GM19023 (cell line): ENCODE data around the gene BSCL2.
"Not testable (repeated sequence)": the region's sequence is repeated elsewhere in the genome, so short reads cannot be mapped to it uniquely, and the experiment has no call there.

Source experiments
- ATAC-seq: cut with Tn5 transposase; IDR thresholded peaks from one replicate; pipeline ENCODE4 v1.9.1; 2021; ENCODE audit warnings: mild to moderate bottlenecking, moderate library complexity; ENCODE audit not compliant: unreplicated experiment

BSCL2 gene

DNA sequence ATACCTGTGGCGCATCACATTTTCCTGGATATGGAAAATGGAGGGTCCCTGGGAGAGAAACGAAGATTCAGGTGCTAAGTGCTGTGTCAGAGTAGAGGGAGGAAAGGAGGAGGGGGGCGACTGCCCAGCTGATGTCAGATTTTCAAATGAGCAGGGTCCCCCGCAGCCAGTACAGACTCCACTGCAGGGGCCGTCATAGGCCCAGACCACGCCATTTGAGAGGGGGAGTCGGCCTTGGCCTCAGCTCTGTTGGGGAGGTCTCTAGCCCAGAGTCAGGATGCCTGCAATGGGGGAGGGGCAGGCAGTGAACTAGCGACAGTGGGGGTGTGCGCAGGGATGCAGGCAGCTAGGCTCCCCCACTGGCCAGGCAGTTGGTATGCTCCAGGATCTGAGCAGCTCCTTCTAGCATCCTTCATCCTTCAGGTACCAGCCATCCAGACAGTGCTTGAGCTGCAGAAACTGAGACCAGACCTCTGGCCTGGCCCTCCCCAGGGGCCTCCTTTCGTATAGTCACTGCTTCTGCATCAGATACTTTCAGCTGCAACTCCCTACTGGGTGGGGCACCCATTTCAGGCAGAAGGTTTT, at the start of gene BSCL2, which contains the start of gene GNG3:
Gene BSCL2, minus strand, starts transcription at position 148 of the 585 bp plus-strand sequence. CDS start 229 bp downstream, outside the sequence.
Gene GNG3, plus strand, starts transcription at position 400 of the 585 bp plus-strand sequence. CDS start 620 bp downstream, outside the sequence.
- no peak for ATAC-seq

DNA sequence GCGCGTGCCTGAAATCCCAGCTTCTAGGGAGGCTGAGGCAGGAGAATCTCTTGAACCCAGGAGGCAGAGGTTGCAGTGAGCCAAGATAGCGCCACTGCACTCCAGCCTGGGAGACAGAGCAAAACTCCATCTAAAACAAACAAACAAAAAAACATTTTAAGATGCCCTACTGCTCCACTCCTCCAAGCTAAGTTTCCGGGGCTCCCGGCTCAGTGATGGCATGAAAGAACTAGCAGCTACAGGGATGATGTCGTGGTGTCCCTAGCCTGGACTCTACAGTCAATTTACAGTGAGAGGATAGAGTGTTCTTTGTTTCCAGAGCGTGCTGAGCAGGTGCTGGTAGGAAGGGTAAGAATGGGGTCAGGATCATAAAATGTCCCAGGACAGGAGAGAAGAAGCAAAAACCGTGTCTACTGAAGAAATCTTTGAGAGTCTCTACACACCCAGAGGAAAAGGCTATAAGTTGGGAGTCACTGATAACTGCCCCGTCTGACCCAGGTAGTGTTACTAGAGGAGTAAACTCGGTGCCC, 47.9 kb upstream of the BSCL2 start:
- ATAC-seq = no peak

GRCh38 chr11:62753736-62754603, 46.7 kb upstream of the BSCL2 start, which contains the start of gene ZBTB3:
Gene ZBTB3, minus strand, starts transcription at chr11:62754160. Its CDS starts 496 bp downstream, at chr11:62753664.
- ATAC-seq = peak; percentile 96

- no peak for ATAC-seq
These were observed 45.9 kb upstream of the BSCL2 start for GRCh38 chr11:62752994-62753735.

GRCh38 chr11:62752177-62752785, 45.1 kb upstream of the BSCL2 start:
- no peak for ATAC-seq

GRCh38 chr11:62749931-62750330, 42.7 kb upstream of the BSCL2 start:
- ATAC-seq = not testable (repeated sequence)

DNA sequence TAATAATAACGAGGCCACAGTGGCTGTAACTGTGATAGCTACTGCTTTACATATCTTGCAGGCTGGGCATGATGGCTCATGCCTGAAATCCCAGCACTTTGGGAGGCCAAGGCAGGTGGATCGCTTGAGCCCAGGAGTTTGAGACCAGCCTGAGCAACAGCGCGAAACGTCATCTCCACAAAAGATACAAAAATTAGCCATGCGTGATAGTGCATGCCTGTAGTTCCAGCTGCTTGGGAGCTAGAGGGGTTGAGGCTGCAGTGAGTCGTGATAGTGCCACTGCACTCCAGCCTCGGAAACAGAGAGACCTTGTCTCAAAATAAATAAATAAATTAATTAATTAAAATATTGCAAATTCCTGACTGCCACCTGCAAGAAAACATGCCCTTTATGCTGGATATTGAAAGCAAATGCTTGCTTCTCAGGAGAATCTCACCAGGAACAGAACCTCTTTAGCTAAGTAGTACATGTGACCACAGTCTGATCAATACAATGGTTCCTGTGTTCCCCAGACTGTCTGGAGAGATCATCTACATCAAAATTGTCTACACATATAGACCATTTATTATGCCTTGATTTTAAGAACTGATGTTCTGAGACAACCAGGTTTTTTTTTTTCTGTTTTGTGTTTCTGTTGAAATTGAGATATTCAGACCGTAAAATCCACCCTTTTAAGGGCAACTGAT, 40.4 kb upstream of the BSCL2 start:
- no peak for ATAC-seq

DNA sequence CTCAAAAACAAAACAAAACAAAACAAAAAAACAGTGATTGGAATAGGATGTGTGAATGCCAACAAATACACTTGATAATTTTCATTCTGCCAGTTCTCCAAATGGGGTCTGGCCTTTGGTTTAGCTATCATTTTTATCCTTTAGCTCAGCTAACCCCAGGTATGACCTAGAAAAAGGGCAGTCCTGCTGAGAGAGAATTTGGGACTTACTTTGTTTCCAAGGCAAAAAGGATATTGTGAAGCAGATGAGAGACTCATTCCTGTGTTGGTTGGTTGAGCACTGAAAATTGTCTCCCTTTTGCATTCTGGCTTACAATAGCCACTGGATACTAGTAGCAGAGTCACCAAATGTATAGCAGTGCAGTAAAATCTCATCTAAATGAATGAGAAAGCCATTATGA, 30.0 kb upstream of the BSCL2 start:
- no peak for ATAC-seq

- ATAC-seq = no peak
These were observed 25.6 kb upstream of the BSCL2 start for GRCh38 chr11:62732830-62733229.

DNA sequence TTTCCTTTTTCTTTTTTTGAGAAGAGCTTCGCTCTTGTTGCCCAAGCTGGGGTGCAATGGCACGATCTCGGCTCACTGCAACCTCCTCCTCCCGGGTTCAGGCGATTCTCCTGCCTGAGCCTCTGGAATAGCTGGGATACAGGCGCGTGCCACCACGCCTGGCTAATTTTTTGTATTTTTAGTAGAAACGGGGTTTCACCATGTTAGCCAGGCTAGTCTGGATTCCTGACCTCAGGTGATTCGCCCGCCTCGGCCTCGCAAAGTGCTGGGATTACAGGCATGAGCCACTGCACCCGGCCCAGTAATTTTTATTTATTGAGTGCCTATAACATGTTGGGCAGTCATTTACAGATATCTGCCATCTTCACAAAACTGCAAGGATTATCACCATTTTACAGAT, 22.9 kb upstream of the BSCL2 start:
- not testable (repeated sequence) for ATAC-seq

DNA sequence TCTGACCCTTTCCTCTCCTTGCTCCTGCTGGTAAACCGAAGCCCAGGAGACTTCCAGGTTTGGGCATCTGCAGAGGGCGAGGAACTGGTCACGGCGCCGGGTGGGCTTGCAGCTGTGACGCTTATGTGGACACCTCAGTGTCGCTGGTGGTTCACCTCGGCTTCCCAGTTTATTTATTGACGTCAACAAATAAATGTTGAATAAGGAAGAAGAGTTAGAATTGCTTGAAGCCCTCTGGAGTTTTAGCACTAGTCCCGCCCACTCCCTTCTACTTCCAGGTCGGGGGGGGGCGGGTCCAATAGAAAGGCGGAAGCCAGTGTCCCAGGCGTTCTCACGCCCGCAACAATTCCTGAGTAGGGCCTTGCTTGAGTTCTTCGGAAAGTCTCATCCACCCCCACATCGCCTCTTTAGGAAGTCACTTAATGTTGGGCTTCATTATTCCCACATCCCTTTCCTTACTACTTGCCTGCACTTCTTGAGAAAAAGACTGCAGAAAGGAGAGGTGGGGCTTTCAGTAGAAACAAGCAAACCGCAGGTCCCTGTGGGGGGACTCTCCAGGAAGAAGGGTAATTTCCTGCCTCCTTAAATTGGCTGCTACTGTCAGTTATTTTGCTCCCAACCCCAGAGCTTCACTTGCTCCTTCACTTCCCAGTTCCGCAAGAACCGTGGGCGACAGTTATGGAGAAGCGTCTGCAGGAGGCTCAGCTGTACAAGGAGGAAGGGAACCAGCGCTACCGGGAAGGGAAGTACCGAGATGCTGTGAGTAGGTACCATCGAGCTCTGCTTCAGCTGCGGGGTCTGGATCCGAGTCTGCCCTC, 21.2 kb upstream of the BSCL2 start, which contains the start of gene TTC9C:
Gene TTC9C, plus strand, starts transcription at position 316 of the 818 bp plus-strand sequence. Its CDS starts 363 bp downstream, at position 679.
- peak; percentile 16 for ATAC-seq

GRCh38 chr11:62727872-62728170, 20.6 kb upstream of the BSCL2 start:
- peak; percentile 49 for ATAC-seq

GRCh38 chr11:62727165-62727871, 20.1 kb upstream of the BSCL2 start, which contains the start of gene HNRNPUL2:
Gene HNRNPUL2, minus strand, starts transcription at chr11:62727457. Its CDS starts 301 bp downstream, at chr11:62727156.
- ATAC-seq = peak; percentile 74

- no peak for ATAC-seq
These were observed 19.6 kb upstream of the BSCL2 start for GRCh38 chr11:62726915-62727164.

DNA sequence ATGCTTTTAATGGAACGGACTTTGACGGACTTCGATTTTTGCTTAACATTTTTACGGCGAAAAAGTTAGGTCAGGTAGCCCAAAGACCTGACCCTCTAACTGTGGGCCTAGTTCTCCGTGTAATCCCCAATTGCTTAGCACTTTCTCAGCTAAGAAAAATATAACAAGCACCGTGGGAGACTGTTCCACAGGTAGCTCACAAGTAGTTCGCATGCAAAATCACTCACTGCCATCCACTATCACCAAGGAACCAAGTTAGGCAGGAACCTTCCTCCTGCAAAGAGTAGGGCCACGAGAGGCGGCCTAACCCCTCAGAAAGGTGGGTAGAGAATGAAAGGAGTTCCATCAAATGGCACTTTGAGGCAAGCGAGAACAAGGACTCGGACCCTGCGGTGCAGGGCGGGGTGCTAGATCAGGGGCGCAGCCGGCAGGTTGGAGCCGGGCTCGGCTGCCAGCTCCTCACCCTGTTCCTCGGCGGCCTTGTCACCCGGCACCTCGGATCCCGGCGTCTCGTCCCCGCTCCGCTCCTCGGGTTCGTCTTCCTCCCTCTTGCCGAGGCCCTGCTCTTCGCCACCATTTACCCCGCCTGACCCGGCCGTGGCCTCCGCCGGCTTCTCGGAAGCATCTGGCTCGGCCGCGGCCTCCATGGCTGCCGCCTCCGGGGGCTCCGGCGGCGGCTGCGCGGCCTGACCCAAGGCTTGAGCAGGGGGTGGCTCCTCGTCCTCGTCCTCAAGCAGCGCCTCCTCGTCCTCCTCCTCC, 19.1 kb upstream of the BSCL2 start:
- ATAC-seq = no peak

DNA sequence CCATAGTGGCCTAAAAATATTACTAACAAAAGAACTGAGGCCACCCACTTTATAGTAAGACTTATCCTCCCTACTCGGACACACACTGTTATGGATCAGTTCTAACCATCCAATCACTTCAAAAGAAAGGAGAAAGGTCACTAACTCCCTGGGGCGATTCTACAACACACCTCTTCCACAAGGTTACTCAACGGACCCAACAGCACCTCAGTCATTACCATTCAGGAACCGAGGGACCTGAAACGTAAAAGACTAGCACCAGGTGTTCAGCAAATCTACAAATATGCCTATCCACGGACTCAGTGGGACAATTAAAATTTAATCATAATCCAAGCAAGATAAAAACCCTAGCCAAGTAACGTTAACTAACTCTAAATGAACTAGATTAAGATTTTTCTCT, 18.4 kb upstream of the BSCL2 start:
- no peak for ATAC-seq

DNA sequence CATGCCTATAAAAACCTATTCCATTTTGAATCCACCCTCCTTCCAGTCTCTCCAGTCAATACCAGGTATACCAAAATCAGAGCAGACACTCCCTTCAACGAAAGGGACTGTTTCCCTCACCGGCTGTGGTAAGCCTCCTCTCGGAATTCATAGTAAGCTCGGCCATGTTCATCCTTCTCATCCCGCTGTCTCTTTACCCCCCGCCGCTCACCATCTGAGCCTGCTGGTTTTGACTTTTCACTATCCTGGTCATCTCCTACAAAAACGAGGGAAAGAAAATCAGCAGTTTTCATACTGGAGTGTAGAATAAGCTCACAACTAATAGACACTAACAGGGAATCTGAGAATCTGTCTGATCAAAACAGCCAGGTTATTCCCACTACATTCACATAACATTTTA, 16.9 kb upstream of the BSCL2 start:
- no peak for ATAC-seq

DNA sequence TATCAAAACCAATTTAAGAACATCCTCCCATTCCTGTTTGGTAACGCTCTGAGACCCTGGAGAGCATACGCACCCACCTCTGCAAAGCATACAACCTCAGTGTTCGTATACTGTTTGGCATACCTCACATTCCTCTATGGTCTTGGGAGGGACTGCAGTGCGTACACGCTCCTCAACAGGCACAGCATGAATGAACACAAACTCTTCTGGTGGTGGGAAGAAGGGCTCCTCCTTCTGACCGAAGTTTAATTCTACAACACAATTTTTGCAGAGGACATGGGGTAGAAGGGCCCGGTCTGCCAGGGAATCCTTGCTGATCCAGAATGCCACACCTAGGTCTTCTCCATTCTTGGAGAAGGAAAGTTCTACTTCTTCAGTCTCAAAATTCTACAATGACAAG, 14.8 kb upstream of the BSCL2 start:
- ATAC-seq = no peak
